GM19351 (cell line): ENCODE data around the gene THAP3.
"Not testable (repeated sequence)": the region's sequence is repeated elsewhere in the genome, so short reads cannot be mapped to it uniquely, and the experiment has no call there.

ENCODE experiments used
- ATAC-seq: cut with Tn5 transposase; IDR thresholded peaks from one replicate; pipeline ENCODE4 v1.9.1; 2021; ENCODE audit warnings: mild to moderate bottlenecking, moderate library complexity; ENCODE audit not compliant: unreplicated experiment

Gene THAP3

GRCh38 chr1:6590046-6590445 lies 34.6 kb upstream of the THAP3 start:
- ATAC-seq: no peak

- ATAC-seq: no peak
Observed at GRCh38 chr1:6591222-6591621, 33.4 kb upstream of the THAP3 start.

- ATAC-seq: no peak
Observed at GRCh38 chr1:6591644-6592043, 33.0 kb upstream of the THAP3 start.

GRCh38 chr1:6592441-6592840 lies 32.2 kb upstream of the THAP3 start:
- no peak for ATAC-seq

- no peak for ATAC-seq
Observed at GRCh38 chr1:6592865-6593593, 31.6 kb upstream of the THAP3 start.

- no peak for ATAC-seq
Observed at GRCh38 chr1:6593810-6594209, 30.9 kb upstream of the THAP3 start.

GRCh38 chr1:6594977-6595740 lies 29.5 kb upstream of the THAP3 start:
- no peak for ATAC-seq

- no peak for ATAC-seq
Observed at GRCh38 chr1:6596351-6596750, 28.3 kb upstream of the THAP3 start.

GRCh38 chr1:6596886-6597776 lies 27.5 kb upstream of the THAP3 start:
- ATAC-seq: no peak

- ATAC-seq: no peak
Observed at GRCh38 chr1:6597777-6598131, 26.9 kb upstream of the THAP3 start.

GRCh38 chr1:6599141-6599975 lies 25.3 kb upstream of the THAP3 start:
- no peak for ATAC-seq

- ATAC-seq: not testable (repeated sequence)
Observed at GRCh38 chr1:6599991-6600390, 24.7 kb upstream of the THAP3 start.

GRCh38 chr1:6600410-6601048 lies 24.1 kb upstream of the THAP3 start:
- ATAC-seq: no peak

- ATAC-seq: peak; percentile 42
Observed at GRCh38 chr1:6601049-6601922, 23.4 kb upstream of the THAP3 start.

- peak; percentile 26 for ATAC-seq
Observed at GRCh38 chr1:6601923-6602668, 22.6 kb upstream of the THAP3 start.

GRCh38 chr1:6602669-6603237 lies 21.9 kb upstream of the THAP3 start, which contains the start of gene KLHL21:
TSS of gene KLHL21 (minus strand) at chr1:6602869. CDS start at chr1:6602817, 52 bp downstream.
- peak; percentile 47 for ATAC-seq

GRCh38 chr1:6603238-6603914 lies 21.3 kb upstream of the THAP3 start:
- peak; percentile 29 for ATAC-seq
